Left hindlimb (tissue), 1 donor: ENCODE measurements around the gene UBR2.
"Not testable (repeated sequence)": the region's sequence is repeated elsewhere in the genome, so short reads cannot be mapped to it uniquely, and the experiment has no call there.

Experiments used
- DNase-seq: peaks from one replicate; pipeline ENCODE4 v3.0.0-alpha.2; 2018

UBR2 gene

GRCh38 chr6:42618686-42619085 is 54.9 kb downstream of the UBR2 start:
- DNase-seq: no peak

DNA sequence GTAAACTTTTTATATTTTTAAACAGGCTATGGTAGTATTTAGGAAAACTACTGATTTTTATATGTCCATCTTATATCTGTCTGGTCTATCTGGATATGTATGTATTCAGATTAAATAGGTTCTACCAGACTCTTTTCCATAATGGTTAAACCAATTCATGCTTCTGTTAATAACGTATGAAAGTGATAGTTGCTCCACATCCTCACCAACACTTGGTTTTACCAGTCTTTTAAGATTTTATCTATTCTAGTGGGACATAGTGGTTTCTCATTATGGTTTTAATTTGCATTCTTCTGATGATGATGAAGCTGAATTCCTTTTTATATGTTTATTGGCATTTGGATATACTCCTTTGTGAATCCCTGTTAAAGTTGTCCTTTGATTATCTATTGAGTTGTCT is 56.1 kb downstream of the UBR2 start:
- DNase-seq: no peak

DNA sequence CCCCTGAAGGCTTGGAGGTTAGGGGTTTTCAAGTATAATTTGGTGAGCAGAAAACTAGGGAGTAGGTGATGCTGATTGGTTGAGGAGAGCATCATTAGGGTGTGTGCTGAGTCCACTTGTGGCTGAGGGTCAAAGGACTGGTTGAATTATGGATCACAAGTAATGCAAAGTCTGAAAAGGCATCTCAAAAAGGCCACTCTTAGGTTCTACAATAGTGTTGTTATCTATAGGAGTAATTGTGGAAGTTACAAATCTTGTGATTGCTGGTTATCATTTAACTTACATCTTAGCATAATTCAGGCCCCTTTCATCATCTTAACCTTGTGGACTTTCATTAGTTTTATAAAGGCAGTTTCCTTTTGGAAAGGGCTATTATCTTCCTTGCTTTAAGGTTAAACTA is 60.8 kb downstream of the UBR2 start:
- no peak for DNase-seq

- DNase-seq: no peak
Measured at GRCh38 chr6:42627044-42627443, 63.2 kb downstream of the UBR2 start.

- DNase-seq: no peak
Measured at GRCh38 chr6:42627674-42628073, 63.8 kb downstream of the UBR2 start.

- DNase-seq: no peak
Measured at GRCh38 chr6:42628604-42629003, 64.8 kb downstream of the UBR2 start.

GRCh38 chr6:42629845-42630244 is 66.0 kb downstream of the UBR2 start:
- DNase-seq: no peak

DNA sequence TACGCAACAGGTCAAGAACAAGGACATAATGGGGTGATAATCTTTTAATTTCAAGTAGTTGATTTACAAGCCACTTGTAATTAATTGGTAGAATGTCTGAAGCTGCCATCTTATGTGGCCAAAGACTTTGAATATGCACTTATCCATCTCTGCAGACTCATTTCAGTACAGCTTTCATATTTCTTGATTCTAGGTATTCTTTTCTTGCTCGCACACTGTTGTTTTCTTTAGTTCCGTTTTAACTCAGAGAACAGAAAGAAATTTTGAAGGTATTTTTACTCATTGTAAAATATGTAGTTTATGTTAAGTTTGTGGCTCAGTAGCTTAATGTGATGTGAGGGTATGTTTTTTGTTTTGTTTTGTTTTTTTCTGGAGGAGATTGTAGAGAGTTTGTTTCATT is 73.9 kb downstream of the UBR2 start:
- DNase-seq: no peak

- DNase-seq: no peak
Measured at GRCh38 chr6:42642794-42643193, 79.0 kb downstream of the UBR2 start.

DNA sequence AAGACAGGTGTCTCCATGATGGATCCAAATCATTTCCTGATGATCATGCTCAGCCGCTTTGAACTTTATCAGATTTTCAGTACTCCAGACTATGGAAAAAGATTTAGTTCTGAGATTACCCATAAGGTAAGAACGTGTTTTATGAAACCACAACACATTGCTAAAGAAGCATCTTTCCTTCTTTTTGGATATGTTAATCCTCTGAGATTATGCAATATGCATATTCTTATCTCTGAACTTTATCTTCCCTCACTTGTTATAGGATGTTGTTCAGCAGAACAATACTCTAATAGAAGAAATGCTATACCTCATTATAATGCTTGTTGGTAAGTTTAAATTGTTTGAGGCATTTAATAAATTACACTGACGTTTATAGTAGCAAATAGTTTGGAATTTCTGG is 80.4 kb downstream of the UBR2 start:
- no peak for DNase-seq

DNA sequence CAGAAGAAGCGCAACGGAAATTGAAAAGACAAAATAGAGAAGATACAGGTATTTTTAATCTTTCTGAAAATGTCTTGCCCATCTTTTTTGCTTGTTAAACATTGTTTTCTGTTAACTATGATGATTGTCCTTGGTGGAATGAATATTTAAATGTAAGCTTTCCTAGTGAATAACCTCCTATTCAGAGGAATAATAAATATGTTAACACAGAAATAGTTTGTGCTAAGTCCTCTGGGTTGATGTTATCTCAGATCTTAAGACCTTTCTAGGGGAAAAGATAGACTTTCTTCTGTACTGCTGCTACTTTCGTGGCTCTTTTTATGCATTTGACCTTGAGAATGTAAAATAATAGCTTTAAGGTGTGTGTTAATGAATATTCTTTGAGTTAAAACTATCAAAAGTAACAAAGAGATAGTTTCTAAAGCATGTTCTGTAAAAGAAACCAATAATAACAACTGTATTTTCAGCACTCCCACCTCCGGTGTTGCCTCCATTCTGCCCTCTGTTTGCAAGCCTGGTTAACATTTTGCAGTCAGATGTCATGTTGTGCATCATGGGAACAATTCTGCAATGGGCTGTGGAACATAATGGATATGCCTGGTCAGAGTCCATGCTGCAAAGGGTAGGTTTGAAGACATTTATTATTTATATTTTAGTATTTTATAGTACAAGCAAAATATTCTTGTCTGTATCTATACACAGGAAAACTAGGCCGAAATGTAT is 88.4 kb downstream of the UBR2 start:
- DNase-seq: no peak

DNA sequence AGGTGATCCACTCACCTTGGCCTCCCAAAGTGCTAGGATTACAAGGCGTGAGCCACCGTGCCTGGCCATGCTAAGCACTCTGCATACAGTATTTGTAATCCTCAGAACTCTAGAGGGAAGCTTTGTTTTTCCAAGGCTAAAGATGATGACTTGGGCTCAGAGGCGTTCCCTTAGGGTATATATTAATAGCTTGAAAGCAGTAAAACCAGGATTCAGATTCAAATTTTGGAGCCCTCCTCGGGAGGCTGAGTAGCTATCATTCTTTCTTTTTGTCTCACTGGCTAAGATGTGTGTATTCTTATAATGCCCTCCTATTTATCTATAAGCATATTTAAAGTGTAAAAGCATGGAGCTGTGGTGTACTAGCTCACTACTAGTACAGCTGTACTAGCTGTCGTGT is 90.0 kb downstream of the UBR2 start:
- no peak for DNase-seq

DNA sequence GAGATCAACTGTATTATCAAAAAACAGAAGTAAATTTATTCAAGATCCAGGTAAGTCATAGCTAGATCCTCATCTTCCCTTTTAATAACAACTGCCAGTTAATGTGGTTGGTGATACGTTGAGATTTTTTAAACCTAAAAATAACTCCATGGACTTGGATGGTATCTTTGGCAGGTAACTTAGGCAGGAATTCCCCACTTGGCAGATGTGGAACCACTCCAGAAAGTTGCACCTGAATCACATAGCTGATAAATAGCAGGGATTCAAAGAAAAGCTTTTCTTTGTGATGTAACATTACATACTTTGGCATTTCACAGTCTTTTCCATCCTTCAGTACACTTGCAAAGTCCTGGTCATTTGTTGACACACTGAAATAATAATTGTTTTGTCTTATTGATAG is 96.0 kb downstream of the UBR2 start:
- DNase-seq: no peak

DNA sequence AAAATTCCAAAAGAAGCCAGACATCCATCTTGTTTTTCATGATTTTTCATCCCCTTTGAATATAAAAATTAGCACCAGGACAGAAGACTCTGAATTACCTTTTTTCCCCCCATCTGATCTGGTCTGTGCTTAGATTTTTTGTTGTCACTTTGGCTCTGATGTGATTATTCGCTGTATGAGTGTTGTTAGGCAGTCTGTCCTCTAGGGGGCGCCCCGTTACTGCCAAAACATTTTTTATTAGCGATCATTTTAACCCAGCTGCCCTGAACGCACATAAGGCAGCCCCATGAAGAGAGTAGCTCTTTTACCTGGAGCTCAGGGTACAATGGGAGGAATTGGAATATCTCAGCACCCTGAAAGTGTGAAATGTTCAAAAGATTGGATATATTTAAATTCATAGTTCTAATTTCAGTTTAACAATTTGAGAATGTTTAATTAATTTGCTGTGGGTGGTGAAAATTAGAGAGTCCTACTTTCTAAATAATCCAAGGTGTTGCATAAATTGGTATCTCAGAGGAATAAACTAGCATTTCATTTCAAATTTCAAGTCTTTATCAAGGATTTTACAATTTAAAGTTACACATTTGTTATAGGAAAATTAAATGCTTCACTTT is 97.8 kb downstream of the UBR2 start:
- DNase-seq: peak; percentile 76

GRCh38 chr6:42664718-42665117 is 100.9 kb downstream of the UBR2 start:
- no peak for DNase-seq

- not testable (repeated sequence) for DNase-seq
Measured at GRCh38 chr6:42674368-42674767, 110.5 kb downstream of the UBR2 start.

DNA sequence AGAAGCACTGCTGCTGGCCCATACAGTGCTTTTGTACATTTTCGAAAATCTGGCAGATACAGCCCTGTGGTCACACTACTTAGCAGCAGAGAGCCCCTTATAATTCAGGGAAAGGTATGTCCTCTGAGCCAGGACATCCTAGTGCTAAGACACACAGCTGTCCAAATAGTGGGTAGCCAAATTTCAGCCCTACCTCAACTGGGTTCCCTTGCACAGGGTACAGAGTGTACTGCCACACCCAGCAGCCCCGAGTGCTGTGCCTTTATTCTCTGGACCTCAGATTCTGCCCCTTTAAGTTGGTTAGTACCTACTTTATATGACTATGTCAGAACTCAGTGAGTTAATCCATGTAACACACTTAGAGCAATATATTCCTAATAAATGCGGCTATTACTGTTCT is 111.0 kb downstream of the UBR2 start:
- DNase-seq: no peak

DNA sequence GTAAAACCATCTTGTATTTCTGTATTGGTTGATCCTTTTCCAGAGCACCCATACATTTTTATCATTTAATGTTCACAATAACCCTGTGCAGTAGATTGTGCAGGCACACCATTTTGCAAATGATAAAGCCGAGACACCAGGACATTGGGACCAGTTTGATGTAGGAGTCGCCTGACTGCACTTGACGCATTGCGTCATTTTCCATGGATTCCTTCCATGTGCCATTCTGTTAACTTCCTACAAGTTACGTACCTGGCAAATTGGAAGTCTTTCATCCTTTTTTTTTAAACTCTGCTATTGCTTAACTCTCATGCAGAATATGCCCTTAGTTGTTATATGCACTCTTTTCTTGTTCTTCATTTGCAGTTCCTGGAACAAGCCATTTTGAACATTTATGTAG is 115.5 kb downstream of the UBR2 start:
- DNase-seq: no peak

GRCh38 chr6:42688281-42688680 is 124.5 kb downstream of the UBR2 start:
- no peak for DNase-seq

- no peak for DNase-seq
Measured at GRCh38 chr6:42689371-42689770, 125.5 kb downstream of the UBR2 start.

DNA sequence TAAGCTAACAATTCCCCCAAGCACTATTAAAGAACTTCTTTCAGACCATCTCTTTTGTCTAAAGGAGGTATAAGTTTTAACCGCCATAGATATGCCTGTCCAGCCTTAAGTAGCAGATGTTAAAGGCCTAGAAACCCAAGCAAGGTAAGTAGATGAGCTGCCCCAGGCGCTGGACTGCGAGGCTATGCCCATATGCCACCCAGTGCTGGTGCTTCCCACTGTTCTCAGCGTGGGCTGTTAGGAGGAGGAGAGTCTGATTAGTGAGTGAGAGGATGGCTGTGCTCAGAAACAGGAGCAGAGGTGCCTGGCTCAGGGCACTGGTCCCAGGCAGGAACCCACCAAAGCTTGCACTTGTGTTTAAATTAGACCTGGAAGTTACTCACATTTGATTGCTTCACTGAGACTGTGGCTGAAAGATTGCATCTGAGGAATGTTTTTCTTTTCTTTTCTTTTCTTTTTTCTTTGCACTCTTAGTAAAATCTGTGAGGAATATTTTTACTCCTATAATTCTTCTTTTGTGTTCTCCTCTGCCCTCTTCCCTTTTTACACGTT is 126.4 kb downstream of the UBR2 start:
- no peak for DNase-seq

- DNase-seq: no peak
Measured at GRCh38 chr6:42690872-42691271, 127.0 kb downstream of the UBR2 start.

DNA sequence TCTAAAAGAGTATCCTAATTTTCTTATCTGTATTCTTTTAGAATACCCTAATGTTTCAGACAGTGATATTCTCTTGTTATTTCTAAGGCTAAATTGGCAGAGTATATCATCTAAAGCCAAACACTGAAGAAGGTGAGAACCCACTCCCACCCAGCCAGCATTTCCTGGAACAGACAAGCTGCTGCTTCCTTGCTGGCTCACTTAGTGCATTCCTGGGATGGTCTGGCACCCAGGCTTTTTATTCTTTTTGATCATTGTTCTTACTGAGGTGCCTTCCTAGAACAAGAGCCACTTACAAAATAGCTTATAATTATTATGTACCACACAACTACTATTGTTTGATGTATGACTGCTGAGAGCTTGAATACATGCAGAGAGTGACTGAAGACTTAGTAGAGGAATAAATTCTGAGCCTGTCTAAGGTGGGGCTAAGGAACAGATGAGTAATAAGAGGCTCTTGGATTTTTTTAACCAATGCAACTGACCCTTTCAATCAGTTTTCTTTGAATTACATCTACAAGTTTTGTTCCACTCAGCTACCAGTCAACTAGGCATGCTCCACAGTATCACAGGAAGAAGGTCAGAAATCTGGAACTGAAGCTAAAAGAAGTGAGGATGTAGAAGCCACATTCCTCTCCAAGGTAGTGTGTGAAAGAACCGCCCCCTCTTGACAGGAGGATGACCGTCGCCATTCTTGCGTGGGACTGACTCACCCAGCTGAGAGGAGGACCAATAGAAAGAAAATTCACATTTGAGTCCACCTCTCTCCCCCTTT is 128.5 kb downstream of the UBR2 start:
- DNase-seq: no peak
